SU-DHL-6 (cell line): ENCODE data around the gene TXNRD2.

Experiments
- EZH2phosphoT487 ChIP-seq: fragments of 200-600 bp; sonication (generic), shearing (Covaris generic); conservative IDR thresholded peaks from 2 replicates; pipeline ENCODE4 v1.6.1; 2018; ENCODE audit warnings: mild to moderate bottlenecking, antibody characterized with exemption, low read length, moderate library complexity, mixed read lengths
- TF ChIP-seq, protein P1 (sequence below): fragments of 200-600 bp; sonication (generic); IDR thresholded peaks from one replicate; pipeline ENCODE4 v1.5.1; 2017; ENCODE audit warnings: antibody characterized with exemption, mild to moderate bottlenecking, low read length, moderate library complexity; ENCODE audit not compliant: insufficient read depth, poor library complexity, severe bottlenecking

DNA sequence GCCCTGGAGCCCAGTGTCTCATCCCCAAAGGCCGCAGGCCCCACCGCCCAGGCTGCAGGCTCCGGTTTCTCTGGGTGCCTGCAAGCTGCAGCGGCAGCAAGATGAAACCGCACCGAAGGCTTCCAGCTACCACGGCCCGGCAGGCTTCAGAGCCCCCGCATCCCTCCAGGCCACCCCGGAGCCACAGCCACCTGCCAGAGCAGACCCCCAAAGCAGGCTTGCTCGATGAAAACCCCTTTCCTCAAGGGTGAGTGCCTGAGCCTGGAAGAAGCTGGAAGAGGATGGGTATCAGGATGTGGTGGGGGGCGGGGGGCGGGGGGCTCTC lies 62.4 kb downstream of the TXNRD2 start:
- TF ChIP-seq, protein P1, sequence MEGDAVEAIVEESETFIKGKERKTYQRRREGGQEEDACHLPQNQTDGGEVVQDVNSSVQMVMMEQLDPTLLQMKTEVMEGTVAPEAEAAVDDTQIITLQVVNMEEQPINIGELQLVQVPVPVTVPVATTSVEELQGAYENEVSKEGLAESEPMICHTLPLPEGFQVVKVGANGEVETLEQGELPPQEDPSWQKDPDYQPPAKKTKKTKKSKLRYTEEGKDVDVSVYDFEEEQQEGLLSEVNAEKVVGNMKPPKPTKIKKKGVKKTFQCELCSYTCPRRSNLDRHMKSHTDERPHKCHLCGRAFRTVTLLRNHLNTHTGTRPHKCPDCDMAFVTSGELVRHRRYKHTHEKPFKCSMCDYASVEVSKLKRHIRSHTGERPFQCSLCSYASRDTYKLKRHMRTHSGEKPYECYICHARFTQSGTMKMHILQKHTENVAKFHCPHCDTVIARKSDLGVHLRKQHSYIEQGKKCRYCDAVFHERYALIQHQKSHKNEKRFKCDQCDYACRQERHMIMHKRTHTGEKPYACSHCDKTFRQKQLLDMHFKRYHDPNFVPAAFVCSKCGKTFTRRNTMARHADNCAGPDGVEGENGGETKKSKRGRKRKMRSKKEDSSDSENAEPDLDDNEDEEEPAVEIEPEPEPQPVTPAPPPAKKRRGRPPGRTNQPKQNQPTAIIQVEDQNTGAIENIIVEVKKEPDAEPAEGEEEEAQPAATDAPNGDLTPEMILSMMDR, result no peak
- TF ChIP-seq EZH2phosphoT487, result no peak
